NB4 (cell line): ENCODE measurements around the gene TIPRL.

Experiments used
- CTCF ChIP-seq: IDR thresholded peaks from one replicate; pipeline ENCODE4 v1.5.1; 2012; ENCODE audit warnings: low read depth, low read length
- MAX ChIP-seq: IDR thresholded peaks from 2 replicates; pipeline ENCODE4 v1.6.1; 2011; ENCODE audit warnings: low read depth, low read length
- MYC ChIP-seq: IDR thresholded peaks from 2 replicates; pipeline ENCODE4 v1.6.1; 2011; ENCODE audit warnings: low read depth, low read length
- POLR2A ChIP-seq: IDR thresholded peaks from 2 replicates; pipeline ENCODE4 v1.6.1; 2011; ENCODE audit warnings: mild to moderate bottlenecking; ENCODE audit not compliant: insufficient read length; ENCODE audit errors: extremely low read depth

DNA sequence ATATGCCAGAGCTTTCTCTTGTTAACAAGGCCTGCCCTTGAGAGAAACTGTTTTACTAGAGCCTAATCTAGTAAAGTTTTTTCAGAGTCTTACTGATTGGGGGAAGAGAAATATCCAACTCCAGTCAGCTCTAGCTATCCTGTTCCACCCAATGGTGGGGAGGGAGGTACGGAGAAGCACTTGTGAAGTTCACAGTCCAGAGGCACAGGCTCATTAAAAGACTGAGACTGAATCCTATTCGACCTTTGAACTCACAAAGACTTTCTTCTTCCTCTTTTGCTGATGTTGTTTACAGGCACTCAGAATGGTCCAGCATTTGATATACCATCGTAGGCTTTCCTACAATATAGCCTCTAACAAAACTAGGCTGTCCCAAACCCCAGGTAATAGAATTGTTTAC is 31.6 kb downstream of the TIPRL start:
- TF ChIP-seq POLR2A (no peak), CTCF (no peak), MAX (no peak), MYC (no peak)
